Measurements from ENCODE around the gene MCAM. TPM values are rescaled to one million over a fixed set of nuclear protein-coding genes. Genes with fewer than 3 reads are reported as not detected.
A peak's percentile ranks its signal among the peaks of the same experiment; 100 is the strongest.

Gene MCAM
- total and polyA plus RNA-seq, 4 donors = 2.2 to 49.6 (median 9.3) TPM

DNA sequence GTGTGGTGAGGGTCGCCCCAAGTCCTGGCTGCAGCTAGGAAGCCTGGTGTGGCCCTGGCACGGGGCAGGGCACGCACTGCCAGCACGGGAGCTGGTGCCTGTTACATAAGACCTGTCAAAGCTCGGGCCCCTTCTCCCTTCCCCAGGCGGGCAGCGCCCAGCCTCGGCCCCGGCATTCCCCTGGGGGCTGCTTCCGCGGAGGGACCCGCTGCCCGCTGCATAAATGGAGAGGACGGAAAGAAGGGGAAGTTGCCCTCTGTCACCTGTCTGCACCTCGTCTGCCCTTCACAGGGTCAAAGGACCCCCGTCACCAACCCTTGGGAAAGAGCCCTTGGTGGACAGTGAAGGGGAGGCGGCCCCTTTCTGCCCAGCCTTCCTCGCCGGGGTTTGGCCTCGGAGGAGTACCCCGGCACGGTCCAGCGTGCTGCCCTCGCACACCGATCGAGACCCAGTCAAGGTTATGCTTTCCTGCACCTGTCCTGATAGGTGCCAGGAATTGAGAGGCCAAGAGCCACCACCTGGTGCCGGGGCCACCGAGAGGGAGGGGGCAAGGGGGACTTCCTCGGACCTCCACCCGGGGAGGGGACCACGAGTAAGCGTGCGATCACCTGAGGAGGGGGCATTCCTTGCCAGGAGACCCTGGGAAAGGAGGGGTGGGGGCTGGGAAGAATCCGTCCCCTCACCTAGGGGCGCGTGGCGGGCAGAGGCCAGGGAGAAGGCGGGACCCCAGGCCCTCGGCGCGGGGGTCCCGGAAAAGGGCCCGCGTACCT is 46.3 kb upstream of the MCAM start (continued):
- TF ChIP-seq, protein P1, sequence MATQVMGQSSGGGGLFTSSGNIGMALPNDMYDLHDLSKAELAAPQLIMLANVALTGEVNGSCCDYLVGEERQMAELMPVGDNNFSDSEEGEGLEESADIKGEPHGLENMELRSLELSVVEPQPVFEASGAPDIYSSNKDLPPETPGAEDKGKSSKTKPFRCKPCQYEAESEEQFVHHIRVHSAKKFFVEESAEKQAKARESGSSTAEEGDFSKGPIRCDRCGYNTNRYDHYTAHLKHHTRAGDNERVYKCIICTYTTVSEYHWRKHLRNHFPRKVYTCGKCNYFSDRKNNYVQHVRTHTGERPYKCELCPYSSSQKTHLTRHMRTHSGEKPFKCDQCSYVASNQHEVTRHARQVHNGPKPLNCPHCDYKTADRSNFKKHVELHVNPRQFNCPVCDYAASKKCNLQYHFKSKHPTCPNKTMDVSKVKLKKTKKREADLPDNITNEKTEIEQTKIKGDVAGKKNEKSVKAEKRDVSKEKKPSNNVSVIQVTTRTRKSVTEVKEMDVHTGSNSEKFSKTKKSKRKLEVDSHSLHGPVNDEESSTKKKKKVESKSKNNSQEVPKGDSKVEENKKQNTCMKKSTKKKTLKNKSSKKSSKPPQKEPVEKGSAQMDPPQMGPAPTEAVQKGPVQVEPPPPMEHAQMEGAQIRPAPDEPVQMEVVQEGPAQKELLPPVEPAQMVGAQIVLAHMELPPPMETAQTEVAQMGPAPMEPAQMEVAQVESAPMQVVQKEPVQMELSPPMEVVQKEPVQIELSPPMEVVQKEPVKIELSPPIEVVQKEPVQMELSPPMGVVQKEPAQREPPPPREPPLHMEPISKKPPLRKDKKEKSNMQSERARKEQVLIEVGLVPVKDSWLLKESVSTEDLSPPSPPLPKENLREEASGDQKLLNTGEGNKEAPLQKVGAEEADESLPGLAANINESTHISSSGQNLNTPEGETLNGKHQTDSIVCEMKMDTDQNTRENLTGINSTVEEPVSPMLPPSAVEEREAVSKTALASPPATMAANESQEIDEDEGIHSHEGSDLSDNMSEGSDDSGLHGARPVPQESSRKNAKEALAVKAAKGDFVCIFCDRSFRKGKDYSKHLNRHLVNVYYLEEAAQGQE (IDR thresholded peaks at IDR 0.05) = no peak
- no peak for TF ChIP-seq GABPA (IDR thresholded peaks at IDR 0.05 in 1 of 2, conservative IDR thresholded peaks at IDR 0.05 in 1 of 2)
- TF ChIP-seq JUND (IDR thresholded peaks at IDR 0.05) = no peak
- TF ChIP-seq NR2F2 (IDR thresholded peaks at IDR 0.05) = no peak
- no peak for TF ChIP-seq SP1 (IDR thresholded peaks at IDR 0.05)
- no peak for TF ChIP-seq YY1 (IDR thresholded peaks at IDR 0.05)

DNA sequence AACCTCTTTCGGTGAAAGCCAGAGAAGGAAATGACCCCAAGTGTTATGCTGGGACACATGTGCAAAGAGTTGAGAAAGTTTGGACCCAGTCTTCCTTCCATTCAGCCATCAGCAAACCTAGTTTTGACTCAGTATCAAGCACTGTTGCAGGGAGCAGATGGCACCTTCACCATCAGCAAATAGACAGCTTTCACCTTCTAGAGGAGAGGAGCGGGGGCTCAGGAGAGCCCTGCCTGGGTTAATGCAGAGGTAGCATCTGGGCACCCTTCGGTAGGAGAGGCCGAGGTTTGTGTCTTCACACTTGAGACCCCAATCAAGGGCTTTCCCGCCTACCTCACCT is 45.8 kb upstream of the MCAM start:
- peak overlapping the region in 1 of 2 donors; percentile 68 for H3K9ac ChIP-seq (ENCODE audit: low read depth in 1 of 2, low read length in 2 of 2)
- TF ChIP-seq HNF4G (IDR thresholded peaks at IDR 0.05) (no peak), NR2F2 (IDR thresholded peaks at IDR 0.05) (no peak), GABPA (IDR thresholded peaks at IDR 0.05 in 1 of 2, conservative IDR thresholded peaks at IDR 0.05 in 1 of 2) (no peak)
- TF ChIP-seq, protein P2, sequence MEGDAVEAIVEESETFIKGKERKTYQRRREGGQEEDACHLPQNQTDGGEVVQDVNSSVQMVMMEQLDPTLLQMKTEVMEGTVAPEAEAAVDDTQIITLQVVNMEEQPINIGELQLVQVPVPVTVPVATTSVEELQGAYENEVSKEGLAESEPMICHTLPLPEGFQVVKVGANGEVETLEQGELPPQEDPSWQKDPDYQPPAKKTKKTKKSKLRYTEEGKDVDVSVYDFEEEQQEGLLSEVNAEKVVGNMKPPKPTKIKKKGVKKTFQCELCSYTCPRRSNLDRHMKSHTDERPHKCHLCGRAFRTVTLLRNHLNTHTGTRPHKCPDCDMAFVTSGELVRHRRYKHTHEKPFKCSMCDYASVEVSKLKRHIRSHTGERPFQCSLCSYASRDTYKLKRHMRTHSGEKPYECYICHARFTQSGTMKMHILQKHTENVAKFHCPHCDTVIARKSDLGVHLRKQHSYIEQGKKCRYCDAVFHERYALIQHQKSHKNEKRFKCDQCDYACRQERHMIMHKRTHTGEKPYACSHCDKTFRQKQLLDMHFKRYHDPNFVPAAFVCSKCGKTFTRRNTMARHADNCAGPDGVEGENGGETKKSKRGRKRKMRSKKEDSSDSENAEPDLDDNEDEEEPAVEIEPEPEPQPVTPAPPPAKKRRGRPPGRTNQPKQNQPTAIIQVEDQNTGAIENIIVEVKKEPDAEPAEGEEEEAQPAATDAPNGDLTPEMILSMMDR (IDR thresholded peaks at IDR 0.05; ENCODE audit: low read depth, low read length, missing input control) = no peak
- TF ChIP-seq, protein P1 (IDR thresholded peaks at IDR 0.05) = no peak
- TF ChIP-seq, protein P3, sequence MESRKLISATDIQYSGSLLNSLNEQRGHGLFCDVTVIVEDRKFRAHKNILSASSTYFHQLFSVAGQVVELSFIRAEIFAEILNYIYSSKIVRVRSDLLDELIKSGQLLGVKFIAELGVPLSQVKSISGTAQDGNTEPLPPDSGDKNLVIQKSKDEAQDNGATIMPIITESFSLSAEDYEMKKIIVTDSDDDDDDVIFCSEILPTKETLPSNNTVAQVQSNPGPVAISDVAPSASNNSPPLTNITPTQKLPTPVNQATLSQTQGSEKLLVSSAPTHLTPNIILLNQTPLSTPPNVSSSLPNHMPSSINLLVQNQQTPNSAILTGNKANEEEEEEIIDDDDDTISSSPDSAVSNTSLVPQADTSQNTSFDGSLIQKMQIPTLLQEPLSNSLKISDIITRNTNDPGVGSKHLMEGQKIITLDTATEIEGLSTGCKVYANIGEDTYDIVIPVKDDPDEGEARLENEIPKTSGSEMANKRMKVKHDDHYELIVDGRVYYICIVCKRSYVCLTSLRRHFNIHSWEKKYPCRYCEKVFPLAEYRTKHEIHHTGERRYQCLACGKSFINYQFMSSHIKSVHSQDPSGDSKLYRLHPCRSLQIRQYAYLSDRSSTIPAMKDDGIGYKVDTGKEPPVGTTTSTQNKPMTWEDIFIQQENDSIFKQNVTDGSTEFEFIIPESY (IDR thresholded peaks at IDR 0.05) = no peak
- TF ChIP-seq, protein P4, sequence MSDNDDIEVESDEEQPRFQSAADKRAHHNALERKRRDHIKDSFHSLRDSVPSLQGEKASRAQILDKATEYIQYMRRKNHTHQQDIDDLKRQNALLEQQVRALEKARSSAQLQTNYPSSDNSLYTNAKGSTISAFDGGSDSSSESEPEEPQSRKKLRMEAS (IDR thresholded peaks at IDR 0.05) = no peak
- no peaks in the 10 kb centered on the region for H3K27me3 ChIP-seq (ENCODE audit: control insufficient read depth in 4 of 4, insufficient read depth in 4 of 4, low read length in 3 of 4)

More for the DNA sequence above, 45.8 kb upstream of the MCAM start:
- H3K36me3 ChIP-seq (ENCODE audit: control insufficient read depth in 4 of 4, insufficient read depth in 3 of 4, low read depth in 1 of 4, low read length in 3 of 4) = peaks cover 0 to 16% (median 11%) of the 10 kb centered on the region in 4 donors
- H3K4me1 ChIP-seq (ENCODE audit: control insufficient read depth in 4 of 4, insufficient read depth in 4 of 4, low read length in 3 of 4) = peaks cover 17 to 65% (median 50%) of the 10 kb centered on the region in 4 donors
- 67% methylated on average over 5 of the region's 5 CpGs for WGBS
- H3K4me3 ChIP-seq (ENCODE audit: low read depth in 1 of 3, low read length in 3 of 3) = peak overlapping the region; percentile 52 to 73 (median 58)
- H3K27ac ChIP-seq (ENCODE audit: low read depth in 1 of 2, low read length in 2 of 2) = peak overlapping the region; percentile 57 to 80
- DNase-seq (ENCODE audit: low spot score) = no peak
- no peaks in the 10 kb centered on the region for H3K9me3 ChIP-seq (ENCODE audit: control insufficient read depth in 4 of 4, low read length in 3 of 4)
